HEK293 (cell line): ENCODE data around the gene RNF31.

ENCODE experiments used
- GLI4 ChIP-seq: fragments of 450-650 bp; formaldehyde crosslinking; IDR thresholded peaks from 2 replicates; pipeline ENCODE4 v1.5.1; 2016; ENCODE audit warnings: missing biosample characterization, missing genetic modification characterization
- GLIS1 ChIP-seq: fragments of 450-650 bp; formaldehyde crosslinking; IDR thresholded peaks from 2 replicates; pipeline ENCODE4 v1.5.1; 2016; ENCODE audit warnings: missing biosample characterization, missing genetic modification characterization
- KLF17 ChIP-seq: fragments of 450-650 bp; formaldehyde crosslinking; IDR thresholded peaks from 2 replicates; pipeline ENCODE4 v1.5.1; 2016; ENCODE audit warnings: missing biosample characterization, missing genetic modification characterization
- OSR2 ChIP-seq: fragments of 450-650 bp; formaldehyde crosslinking; IDR thresholded peaks from 2 replicates; pipeline ENCODE4 v1.5.1; 2016; ENCODE audit warnings: missing biosample characterization, missing genetic modification characterization
- PRDM4 ChIP-seq: fragments of 450-650 bp; formaldehyde crosslinking; IDR thresholded peaks from 2 replicates; pipeline ENCODE4 v1.5.1; 2017; ENCODE audit warnings: missing biosample characterization, missing genetic modification characterization
- TSHZ1 ChIP-seq: fragments of 450-650 bp; formaldehyde crosslinking; IDR thresholded peaks from 2 replicates; pipeline ENCODE4 v1.5.1; 2016; ENCODE audit warnings: missing biosample characterization, missing genetic modification characterization, borderline replicate concordance
- WT1 ChIP-seq: fragments of 450-650 bp; formaldehyde crosslinking; IDR thresholded peaks from 2 replicates; pipeline ENCODE4 v1.5.1; 2016; ENCODE audit warnings: missing biosample characterization, missing genetic modification characterization
- ZBTB17 ChIP-seq: fragments of 450-650 bp; formaldehyde crosslinking; IDR thresholded peaks from 2 replicates; pipeline ENCODE4 v1.5.1; 2016; ENCODE audit warnings: missing biosample characterization, missing genetic modification characterization
- ZBTB44 ChIP-seq: fragments of 450-650 bp; IDR thresholded peaks from 2 replicates; pipeline ENCODE4 v1.5.1; 2018; ENCODE audit warnings: missing biosample characterization, mild to moderate bottlenecking, missing genetic modification characterization
- ZBTB8A ChIP-seq: fragments of 450-650 bp; formaldehyde crosslinking; IDR thresholded peaks from 2 replicates; pipeline ENCODE4 v1.5.1; 2016; ENCODE audit warnings: missing biosample characterization, missing genetic modification characterization
- ZFHX2 ChIP-seq: fragments of 450-650 bp; formaldehyde crosslinking; conservative IDR thresholded peaks from 2 replicates; pipeline ENCODE4 v1.5.1; 2016; ENCODE audit warnings: missing biosample characterization, missing genetic modification characterization
- ZFP41 ChIP-seq: fragments of 450-650 bp; formaldehyde crosslinking; IDR thresholded peaks from 2 replicates; pipeline ENCODE4 v1.5.1; 2016; ENCODE audit warnings: missing biosample characterization, missing genetic modification characterization, borderline replicate concordance
- ZNF174 ChIP-seq: fragments of 450-650 bp; formaldehyde crosslinking; IDR thresholded peaks from 2 replicates; pipeline ENCODE4 v1.5.0; 2017; ENCODE audit warnings: missing biosample characterization, mild to moderate bottlenecking, missing genetic modification characterization
- ZNF341 ChIP-seq: fragments of 450-650 bp; formaldehyde crosslinking; IDR thresholded peaks from 2 replicates; pipeline ENCODE4; 2016; ENCODE audit warnings: low read depth, missing biosample characterization, missing genetic modification characterization
- ZNF350 ChIP-seq: fragments of 450-650 bp; formaldehyde crosslinking; IDR thresholded peaks from 2 replicates; pipeline ENCODE4 v1.5.0; 2017; ENCODE audit warnings: missing biosample characterization, mild to moderate bottlenecking, missing genetic modification characterization
- ZNF391 ChIP-seq: fragments of 450-650 bp; formaldehyde crosslinking; IDR thresholded peaks from 2 replicates; pipeline ENCODE4 v1.5.1; 2016; ENCODE audit warnings: low read depth, missing biosample characterization, missing genetic modification characterization, borderline replicate concordance
- ZNF423 ChIP-seq: fragments of 450-650 bp; formaldehyde crosslinking; IDR thresholded peaks from 2 replicates; pipeline ENCODE4 v1.5.1; 2016; ENCODE audit warnings: missing biosample characterization, missing genetic modification characterization
- ZNF501 ChIP-seq: fragments of 450-650 bp; formaldehyde crosslinking; IDR thresholded peaks from 2 replicates; pipeline ENCODE4 v1.5.1; 2016; ENCODE audit warnings: missing biosample characterization, missing genetic modification characterization
- ZNF530 ChIP-seq: fragments of 450-650 bp; formaldehyde crosslinking; IDR thresholded peaks from 2 replicates; pipeline ENCODE4 v1.5.1; 2016; ENCODE audit warnings: low read depth, missing biosample characterization, missing genetic modification characterization
- ZNF558 ChIP-seq: fragments of 450-650 bp; formaldehyde crosslinking; IDR thresholded peaks from 2 replicates; pipeline ENCODE4 v1.5.1; 2016; ENCODE audit warnings: missing biosample characterization, missing genetic modification characterization
- ZNF623 ChIP-seq: fragments of 450-650 bp; formaldehyde crosslinking; IDR thresholded peaks from 2 replicates; pipeline ENCODE4 v1.5.1; 2016; ENCODE audit warnings: missing biosample characterization, missing genetic modification characterization
- ZNF654 ChIP-seq: fragments of 450-650 bp; formaldehyde crosslinking; IDR thresholded peaks from 2 replicates; pipeline ENCODE4 v1.5.1; 2016; ENCODE audit warnings: low read depth, missing biosample characterization, missing genetic modification characterization
- ZNF791 ChIP-seq: fragments of 450-650 bp; formaldehyde crosslinking; IDR thresholded peaks from 2 replicates; pipeline ENCODE4 v1.5.1; 2016; ENCODE audit warnings: missing biosample characterization, missing genetic modification characterization
- TF ChIP-seq, protein P1 (sequence below): fragments of 450-650 bp; formaldehyde crosslinking; IDR thresholded peaks from 2 replicates; pipeline ENCODE4 v1.5.1; 2016; ENCODE audit warnings: missing biosample characterization, missing genetic modification characterization
- TF ChIP-seq, protein P2 (sequence below): fragments of 450-650 bp; formaldehyde crosslinking; IDR thresholded peaks from 2 replicates; pipeline ENCODE4 v1.5.1; 2016; ENCODE audit warnings: missing biosample characterization, missing genetic modification characterization
- TF ChIP-seq, protein P3 (sequence below): fragments of 450-650 bp; formaldehyde crosslinking; IDR thresholded peaks from 2 replicates; pipeline ENCODE4 v1.5.1; 2017; ENCODE audit warnings: missing biosample characterization, missing genetic modification characterization

RNF31 gene

DNA sequence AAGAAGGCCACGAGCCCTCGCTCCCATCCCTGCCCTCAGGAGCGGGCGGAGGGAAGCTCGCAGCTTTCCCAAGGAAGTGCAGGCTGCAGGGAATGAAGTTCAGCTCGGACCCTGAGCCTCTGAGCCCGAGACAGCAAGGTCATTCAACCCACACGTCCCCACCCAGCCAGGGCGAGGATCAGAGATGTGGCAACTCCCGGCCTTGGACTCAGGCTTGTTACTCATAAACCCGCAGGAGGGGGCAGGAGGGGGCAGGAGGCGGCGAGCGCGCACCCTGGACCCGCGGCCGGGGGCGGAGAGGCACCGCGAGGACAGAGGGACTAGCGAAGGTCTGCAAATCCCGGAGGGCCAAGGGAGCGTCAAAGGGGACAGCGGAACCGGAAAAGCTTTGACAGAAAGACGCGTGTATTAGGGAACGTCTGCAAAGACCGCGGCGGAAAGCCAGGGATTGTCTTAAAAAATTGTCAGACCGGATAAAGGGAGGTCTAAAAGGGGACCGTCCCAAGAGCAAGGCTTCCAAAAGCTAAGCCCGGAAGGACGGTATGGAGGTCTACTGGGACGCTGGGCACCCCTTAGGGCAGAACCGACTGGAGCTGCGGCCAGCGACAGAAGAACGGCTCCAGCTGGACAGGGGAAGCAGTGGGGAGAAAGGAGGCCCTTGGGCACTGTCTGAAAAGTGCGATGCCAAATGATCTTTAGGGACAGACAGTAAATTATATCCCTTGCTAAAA is 33.3 kb upstream of the RNF31 start (continued):
- TF ChIP-seq ZBTB44 (tag by site-specific recombination) (no peak), ZNF623 (tag by site-specific recombination) (no peak), ZNF654 (no peak), ZNF530 (tag by site-specific recombination) (no peak), ZFP41 (tag by site-specific recombination) (no peak), ZNF501 (tag by site-specific recombination) (0 out of 2 replicates have a peak, but pooled peaks have one; percentile 38), ZNF423 (tag by site-specific recombination) (peak; percentile 87), ZBTB8A (tag by site-specific recombination) (0 out of 2 replicates have a peak, but pooled peaks have one; percentile 38), ZFHX2 (tag by site-specific recombination) (peak; percentile 79), PRDM4 (tag by site-specific recombination) (no peak), GLI4 (tag by site-specific recombination) (no peak), TSHZ1 (tag by site-specific recombination) (peak; percentile 27; the same call in 1 of the 2 replicates), OSR2 (no peak), KLF17 (tag by site-specific recombination) (peak; percentile 67; the same call in 1 of the 2 replicates), GLIS1 (tag by site-specific recombination) (peak; percentile 75), WT1 (no peak), ZNF341 (tag by site-specific recombination) (no peak; the same call in 1 of the 2 replicates), ZNF391 (tag by site-specific recombination) (0 out of 2 replicates have a peak, but pooled peaks have one; percentile 70), ZNF350 (tag by site-specific recombination) (no peak), ZNF174 (tag by site-specific recombination) (no peak), ZNF791 (tag by site-specific recombination) (no peak), ZNF558 (tag by site-specific recombination) (peak; percentile 52; the same call in 1 of the 2 replicates), ZBTB17 (no peak)
- TF ChIP-seq, protein P1, sequence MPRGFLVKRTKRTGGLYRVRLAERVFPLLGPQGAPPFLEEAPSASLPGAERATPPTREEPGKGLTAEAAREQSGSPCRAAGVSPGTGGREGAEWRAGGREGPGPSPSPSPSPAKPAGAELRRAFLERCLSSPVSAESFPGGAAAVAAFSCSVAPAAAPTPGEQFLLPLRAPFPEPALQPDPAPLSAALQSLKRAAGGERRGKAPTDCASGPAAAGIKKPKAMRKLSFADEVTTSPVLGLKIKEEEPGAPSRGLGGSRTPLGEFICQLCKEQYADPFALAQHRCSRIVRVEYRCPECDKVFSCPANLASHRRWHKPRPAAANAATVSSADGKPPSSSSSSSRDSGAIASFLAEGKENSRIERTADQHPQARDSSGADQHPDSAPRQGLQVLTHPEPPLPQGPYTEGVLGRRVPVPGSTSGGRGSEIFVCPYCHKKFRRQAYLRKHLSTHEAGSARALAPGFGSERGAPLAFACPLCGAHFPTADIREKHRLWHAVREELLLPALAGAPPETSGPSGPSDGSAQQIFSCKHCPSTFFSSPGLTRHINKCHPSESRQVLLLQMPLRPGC (tag by site-specific recombination) = peak; percentile 56
- TF ChIP-seq, protein P2, sequence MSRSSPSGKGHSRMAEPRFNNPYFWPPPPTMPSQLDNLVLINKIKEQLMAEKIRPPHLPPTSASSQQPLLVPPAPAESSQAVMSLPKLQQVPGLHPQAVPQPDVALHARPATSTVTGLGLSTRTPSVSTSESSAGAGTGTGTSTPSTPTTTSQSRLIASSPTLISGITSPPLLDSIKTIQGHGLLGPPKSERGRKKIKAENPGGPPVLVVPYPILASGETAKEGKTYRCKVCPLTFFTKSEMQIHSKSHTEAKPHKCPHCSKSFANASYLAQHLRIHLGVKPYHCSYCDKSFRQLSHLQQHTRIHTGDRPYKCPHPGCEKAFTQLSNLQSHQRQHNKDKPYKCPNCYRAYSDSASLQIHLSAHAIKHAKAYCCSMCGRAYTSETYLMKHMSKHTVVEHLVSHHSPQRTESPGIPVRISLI = no peak
- TF ChIP-seq, protein P3, sequence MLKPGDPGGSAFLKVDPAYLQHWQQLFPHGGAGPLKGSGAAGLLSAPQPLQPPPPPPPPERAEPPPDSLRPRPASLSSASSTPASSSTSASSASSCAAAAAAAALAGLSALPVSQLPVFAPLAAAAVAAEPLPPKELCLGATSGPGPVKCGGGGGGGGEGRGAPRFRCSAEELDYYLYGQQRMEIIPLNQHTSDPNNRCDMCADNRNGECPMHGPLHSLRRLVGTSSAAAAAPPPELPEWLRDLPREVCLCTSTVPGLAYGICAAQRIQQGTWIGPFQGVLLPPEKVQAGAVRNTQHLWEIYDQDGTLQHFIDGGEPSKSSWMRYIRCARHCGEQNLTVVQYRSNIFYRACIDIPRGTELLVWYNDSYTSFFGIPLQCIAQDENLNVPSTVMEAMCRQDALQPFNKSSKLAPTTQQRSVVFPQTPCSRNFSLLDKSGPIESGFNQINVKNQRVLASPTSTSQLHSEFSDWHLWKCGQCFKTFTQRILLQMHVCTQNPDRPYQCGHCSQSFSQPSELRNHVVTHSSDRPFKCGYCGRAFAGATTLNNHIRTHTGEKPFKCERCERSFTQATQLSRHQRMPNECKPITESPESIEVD (tag by site-specific recombination) = no peak
